ENCODE data around the gene SPAG5.
A peak's percentile ranks its signal among the peaks of the same experiment; 100 is the strongest.

Gene SPAG5

DNA sequence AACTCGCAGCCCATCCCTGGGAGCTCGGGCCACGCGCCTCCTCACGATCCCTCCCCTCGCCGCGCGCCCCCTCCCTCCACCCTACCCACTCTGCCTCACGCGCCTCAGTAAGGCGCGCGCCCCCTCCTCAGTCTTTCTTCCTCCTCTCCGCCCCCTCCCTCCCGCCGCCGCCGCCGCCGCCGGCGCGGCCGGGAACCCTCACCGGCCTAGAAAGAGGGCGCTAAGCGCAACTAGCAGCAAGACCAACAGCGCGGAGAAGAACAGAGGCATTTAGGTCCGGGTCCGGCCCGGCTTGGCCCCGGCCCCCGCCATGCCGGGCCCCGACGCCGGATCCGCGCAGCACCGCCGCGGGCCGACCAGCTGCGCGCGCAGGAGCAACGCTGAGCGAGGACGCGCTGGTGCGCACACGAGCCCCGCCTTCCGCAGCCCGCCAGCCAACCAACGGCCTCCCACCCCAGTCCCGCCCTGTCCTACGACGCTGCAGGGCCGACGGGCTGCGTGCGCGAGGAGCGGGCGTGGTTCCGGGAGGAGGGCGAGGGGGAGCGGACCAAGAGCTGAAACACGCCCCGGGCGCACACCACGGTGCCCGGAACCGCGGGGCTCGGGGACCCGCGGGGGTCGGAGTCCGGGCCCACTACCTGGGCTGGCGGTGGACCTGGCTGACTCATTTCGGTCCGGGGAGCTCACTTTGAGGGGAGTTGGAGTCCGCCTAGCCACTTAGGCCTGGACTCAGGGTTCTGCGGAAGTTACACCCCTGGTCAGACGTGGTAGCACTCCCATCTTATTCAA lies 46.2 kb upstream of the SPAG5 start, which contains the start of gene BLTP2:
BLTP2 (minus strand) TSS at position 372 of the 789 bp plus-strand sequence; CDS start at position 270, 102 bp downstream.
- Histone ChIP-seq H3K9me3 (ENCODE audit: control insufficient read depth, insufficient read depth, low read length) (no peaks in the 10 kb centered on the region), H3K27ac (ENCODE audit: low read depth, low read length) (peak within 1 kb of the TSS; percentile 73), H4K20me1 (ENCODE audit: control insufficient read depth, insufficient read depth, low read depth, low read length) (peaks cover 19% of the 10 kb centered on the region), H3K27me3 (ENCODE audit: control insufficient read depth, low read length) (no peaks in the 10 kb centered on the region), H3K79me2 (ENCODE audit: control insufficient read depth, low read length) (peaks cover 54% of the 10 kb centered on the region), H3K4me2 (ENCODE audit: low read length) (peak within 1 kb of the TSS; percentile 84), H3K4me1 (ENCODE audit: control insufficient read depth, low read length) (peaks cover 36% of the 10 kb centered on the region), H3F3A (ENCODE audit: control insufficient read depth, insufficient read depth) (peaks cover 20% of the 10 kb centered on the region), H3K4me3 (ENCODE audit: low read length) (peak within 1 kb of the TSS; percentile 97), H3K9me2 (replicated peaks; ENCODE audit: control insufficient read depth, low read length) (no peaks in the 10 kb centered on the region), H3K36me3 (ENCODE audit: control insufficient read depth, low read length) (peaks cover 58% of the 10 kb centered on the region)
- no peak for TF ChIP-seq EZH2phosphoT487 (IDR thresholded peaks at IDR 0.05; ENCODE audit: borderline replicate concordance, low read length)
- TF ChIP-seq, protein P1, sequence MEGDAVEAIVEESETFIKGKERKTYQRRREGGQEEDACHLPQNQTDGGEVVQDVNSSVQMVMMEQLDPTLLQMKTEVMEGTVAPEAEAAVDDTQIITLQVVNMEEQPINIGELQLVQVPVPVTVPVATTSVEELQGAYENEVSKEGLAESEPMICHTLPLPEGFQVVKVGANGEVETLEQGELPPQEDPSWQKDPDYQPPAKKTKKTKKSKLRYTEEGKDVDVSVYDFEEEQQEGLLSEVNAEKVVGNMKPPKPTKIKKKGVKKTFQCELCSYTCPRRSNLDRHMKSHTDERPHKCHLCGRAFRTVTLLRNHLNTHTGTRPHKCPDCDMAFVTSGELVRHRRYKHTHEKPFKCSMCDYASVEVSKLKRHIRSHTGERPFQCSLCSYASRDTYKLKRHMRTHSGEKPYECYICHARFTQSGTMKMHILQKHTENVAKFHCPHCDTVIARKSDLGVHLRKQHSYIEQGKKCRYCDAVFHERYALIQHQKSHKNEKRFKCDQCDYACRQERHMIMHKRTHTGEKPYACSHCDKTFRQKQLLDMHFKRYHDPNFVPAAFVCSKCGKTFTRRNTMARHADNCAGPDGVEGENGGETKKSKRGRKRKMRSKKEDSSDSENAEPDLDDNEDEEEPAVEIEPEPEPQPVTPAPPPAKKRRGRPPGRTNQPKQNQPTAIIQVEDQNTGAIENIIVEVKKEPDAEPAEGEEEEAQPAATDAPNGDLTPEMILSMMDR (IDR thresholded peaks at IDR 0.05; ENCODE audit: low read depth, low read length, poor library complexity, severe bottlenecking): no peak

DNA sequence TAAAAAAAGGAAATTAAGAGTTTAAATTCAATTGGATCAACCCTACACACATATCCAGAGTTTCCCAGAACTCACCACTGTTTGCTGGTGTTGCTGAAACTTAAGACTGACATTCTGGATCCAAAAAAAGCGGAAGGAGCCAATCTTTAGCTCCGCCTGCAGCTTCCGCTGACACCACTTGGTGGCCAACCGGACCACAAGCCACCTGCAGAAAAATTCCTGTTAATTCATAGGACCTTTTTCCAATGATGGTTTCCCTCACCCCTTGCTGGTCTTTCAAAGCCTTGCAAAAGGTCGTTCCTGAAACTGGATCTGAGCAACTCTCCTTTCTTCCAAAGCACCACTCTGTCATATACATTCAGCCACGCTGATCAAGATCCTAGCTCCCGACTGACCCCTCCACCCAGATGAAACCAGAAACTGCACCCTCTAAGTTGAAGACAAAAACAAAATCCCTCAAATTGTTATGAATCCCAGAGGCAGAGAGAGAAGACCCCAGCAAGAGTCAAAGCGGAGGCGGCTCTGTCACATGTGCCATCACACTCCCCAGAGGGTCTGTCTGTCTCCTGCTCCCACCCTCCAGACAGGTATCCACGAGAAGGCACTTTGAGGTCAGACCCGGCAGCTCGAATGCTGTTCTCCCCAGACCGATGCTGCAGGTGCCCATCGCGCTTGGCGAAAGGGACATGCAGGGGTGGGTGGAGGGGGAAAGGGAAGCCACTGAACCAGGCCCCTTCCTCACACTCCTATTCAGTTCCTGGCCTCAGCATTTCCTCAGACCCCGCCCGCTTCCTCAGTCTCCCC lies 45.4 kb upstream of the SPAG5 start:
- Histone ChIP-seq H3F3A (ENCODE audit: control insufficient read depth, insufficient read depth) (peaks cover 20% of the 10 kb centered on the region), H3K79me2 (ENCODE audit: control insufficient read depth, low read length) (peaks cover 60% of the 10 kb centered on the region), H3K4me1 (ENCODE audit: control insufficient read depth, low read length) (peaks cover 36% of the 10 kb centered on the region), H3K27me3 (ENCODE audit: control insufficient read depth, low read length) (no peaks in the 10 kb centered on the region), H3K27ac (ENCODE audit: low read depth, low read length) (peak overlapping the region; percentile 59), H3K4me2 (ENCODE audit: low read length) (peak overlapping the region; percentile 84), H3K4me3 (ENCODE audit: low read length) (peak overlapping the region; percentile 97), H4K20me1 (ENCODE audit: control insufficient read depth, insufficient read depth, low read depth, low read length) (peaks cover 19% of the 10 kb centered on the region), H3K9me2 (replicated peaks; ENCODE audit: control insufficient read depth, low read length) (no peaks in the 10 kb centered on the region), H3K9me3 (ENCODE audit: control insufficient read depth, insufficient read depth, low read length) (no peaks in the 10 kb centered on the region), H3K36me3 (ENCODE audit: control insufficient read depth, low read length) (peaks cover 65% of the 10 kb centered on the region)
- TF ChIP-seq, protein P1 (IDR thresholded peaks at IDR 0.05; ENCODE audit: low read depth, low read length, poor library complexity, severe bottlenecking): peak; percentile 59
- TF ChIP-seq EZH2phosphoT487 (IDR thresholded peaks at IDR 0.05; ENCODE audit: borderline replicate concordance, low read length): no peak

DNA sequence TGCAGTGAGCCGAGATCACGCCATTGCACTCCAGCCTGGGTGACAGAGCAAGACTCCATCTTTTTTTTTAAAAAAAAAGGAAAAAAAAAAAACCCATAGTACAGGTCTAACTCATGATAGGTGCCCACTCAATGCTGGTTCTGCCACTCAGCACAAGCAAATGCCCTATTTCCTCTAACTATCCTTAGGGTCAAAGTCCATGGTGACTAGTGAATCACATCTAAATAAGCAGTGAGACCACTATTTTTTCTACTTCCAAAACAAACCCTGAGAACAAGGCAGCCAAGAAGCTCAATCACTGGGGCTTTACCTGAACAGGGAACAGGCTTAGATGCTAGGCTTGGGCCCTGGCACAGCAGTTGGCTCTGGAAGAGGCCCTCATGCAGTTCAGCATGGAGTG lies 42.8 kb upstream of the SPAG5 start:
- Histone ChIP-seq H3K4me1 (ENCODE audit: control insufficient read depth, low read length) (peaks cover 25% of the 10 kb centered on the region), H3K27me3 (ENCODE audit: control insufficient read depth, low read length) (no peaks in the 10 kb centered on the region), H3K9me3 (ENCODE audit: control insufficient read depth, insufficient read depth, low read length) (no peaks in the 10 kb centered on the region), H3K4me3 (ENCODE audit: low read length) (no peak overlapping the region), H4K20me1 (ENCODE audit: control insufficient read depth, insufficient read depth, low read depth, low read length) (peaks cover 19% of the 10 kb centered on the region), H3K9me2 (replicated peaks; ENCODE audit: control insufficient read depth, low read length) (no peaks in the 10 kb centered on the region), H3K36me3 (ENCODE audit: control insufficient read depth, low read length) (peaks cover 77% of the 10 kb centered on the region), H3K79me2 (ENCODE audit: control insufficient read depth, low read length) (peaks cover 76% of the 10 kb centered on the region), H3F3A (ENCODE audit: control insufficient read depth, insufficient read depth) (peaks cover 9% of the 10 kb centered on the region), H3K4me2 (ENCODE audit: low read length) (no peak overlapping the region), H3K27ac (ENCODE audit: low read depth, low read length) (no peak overlapping the region)
- no peak for TF ChIP-seq EZH2phosphoT487 (IDR thresholded peaks at IDR 0.05; ENCODE audit: borderline replicate concordance, low read length)
- TF ChIP-seq, protein P1 (IDR thresholded peaks at IDR 0.05; ENCODE audit: low read depth, low read length, poor library complexity, severe bottlenecking): no peak

Data from DOHH2 (cell line).